H9 (cell line): ENCODE results near the gene TBC1D22A. TPM values are rescaled to one million over a fixed set of nuclear protein-coding genes. Genes with fewer than 3 reads are reported as not detected.

Source experiments
- DNase-seq: peaks from one replicate; pipeline ENCODE4 v3.0.0-alpha.2; 2017
- H2AFZ ChIP-seq: one replicate; pipeline ENCODE4 v1.6.1; 2013; ENCODE audit warnings: mild to moderate bottlenecking, low read length, control low read depth, moderate library complexity
- H2AK5ac ChIP-seq: 2 replicates; pipeline ENCODE4 v1.6.1; 2013; ENCODE audit warnings: low read length, control low read depth, mixed read lengths; ENCODE audit not compliant: insufficient read length
- H2BK120ac ChIP-seq: one replicate; pipeline ENCODE4 v1.6.1; 2013; ENCODE audit warnings: low read depth, mild to moderate bottlenecking, low read length, control low read depth, inconsistent platforms; ENCODE audit not compliant: poor library complexity, severe bottlenecking
- H2BK12ac ChIP-seq: 2 replicates; pipeline ENCODE4 v1.6.1; 2013; ENCODE audit warnings: low read length, control low read depth, mixed read lengths, low read depth; ENCODE audit not compliant: insufficient read length
- H2BK15ac ChIP-seq: 2 replicates; pipeline ENCODE4 v1.6.1; 2013; ENCODE audit warnings: low read depth, low read length, control low read depth
- H2BK20ac ChIP-seq: one replicate; pipeline ENCODE4 v1.6.1; 2013; ENCODE audit warnings: low read depth, mild to moderate bottlenecking, low read length, control low read depth, inconsistent platforms; ENCODE audit not compliant: poor library complexity, severe bottlenecking
- H2BK5ac ChIP-seq: 2 replicates; pipeline ENCODE4 v1.6.1; 2013; ENCODE audit warnings: low read length, control low read depth, mixed read lengths; ENCODE audit not compliant: insufficient read length
- H3K14ac ChIP-seq: 2 replicates; pipeline ENCODE4 v1.6.1; 2013; ENCODE audit warnings: low read length, control low read depth; ENCODE audit not compliant: insufficient read depth
- H3K18ac ChIP-seq: 2 replicates; pipeline ENCODE4 v1.6.1; 2013; ENCODE audit warnings: low read depth, mild to moderate bottlenecking, mixed read lengths, low read length, control low read depth; ENCODE audit not compliant: insufficient read length
- H3K23ac ChIP-seq: 2 replicates; pipeline ENCODE4 v1.6.1; 2013; ENCODE audit warnings: low read length, control low read depth, mixed read lengths, low read depth; ENCODE audit not compliant: insufficient read length
- H3K23me2 ChIP-seq: 2 replicates; pipeline ENCODE4 v1.6.1; 2013; ENCODE audit warnings: low read depth, mild to moderate bottlenecking, mixed read lengths, low read length, control low read depth; ENCODE audit not compliant: insufficient read length, poor library complexity, severe bottlenecking
- H3K27ac ChIP-seq: 2 replicates; pipeline ENCODE4 v1.5.1; 2013; ENCODE audit warnings: low read length, control low read depth, mixed read lengths, low read depth; ENCODE audit not compliant: insufficient read length
- H3K27me3 ChIP-seq: 2 replicates; pipeline ENCODE4 v1.6.1; 2013; ENCODE audit warnings: low read length, control low read depth, inconsistent platforms; ENCODE audit not compliant: insufficient read depth
- H3K4ac ChIP-seq: 2 replicates; pipeline ENCODE4 v1.6.1; 2013; ENCODE audit warnings: low read depth, mild to moderate bottlenecking, control low read depth, inconsistent platforms, low read length, moderate library complexity
- H3K4me1 ChIP-seq: 2 replicates; pipeline ENCODE4 v1.6.1; 2013; ENCODE audit warnings: low read length, control low read depth, inconsistent platforms; ENCODE audit not compliant: insufficient read depth
- H3K4me2 ChIP-seq: 2 replicates; pipeline ENCODE4 v1.6.1; 2013; ENCODE audit warnings: low read length, control low read depth, mixed read lengths; ENCODE audit not compliant: insufficient read length, insufficient read depth
- H3K56ac ChIP-seq: 2 replicates; pipeline ENCODE4 v1.6.1; 2013; ENCODE audit warnings: low read depth, mild to moderate bottlenecking, mixed read lengths, low read length, control low read depth; ENCODE audit not compliant: insufficient read length
- H3K79me1 ChIP-seq: 2 replicates; pipeline ENCODE4 v1.6.1; 2013; ENCODE audit warnings: low read depth, mild to moderate bottlenecking, moderate library complexity, low read length, control low read depth, inconsistent platforms; ENCODE audit not compliant: insufficient read depth, poor library complexity, severe bottlenecking
- H3K79me2 ChIP-seq: 2 replicates; pipeline ENCODE4 v1.6.1; 2013; ENCODE audit warnings: low read length, control low read depth, inconsistent platforms; ENCODE audit not compliant: insufficient read depth
- H3K9ac ChIP-seq: 2 replicates; pipeline ENCODE4 v1.6.1; 2013; ENCODE audit warnings: low read length, control low read depth, mixed read lengths; ENCODE audit not compliant: insufficient read length; ENCODE audit errors: extremely low read depth
- H3K9me3 ChIP-seq: one replicate; pipeline ENCODE4 v1.6.1; 2013; ENCODE audit warnings: low read depth, low read length, inconsistent platforms; ENCODE audit not compliant: control insufficient read depth
- H3T11ph ChIP-seq: one replicate; pipeline ENCODE4 v1.6.1; 2013; ENCODE audit warnings: mild to moderate bottlenecking, low read length, control low read depth, inconsistent platforms
- H4K20me1 ChIP-seq: one replicate; pipeline ENCODE4 v1.6.1; 2013; ENCODE audit not compliant: control insufficient read depth, insufficient read length, insufficient read depth
- H4K5ac ChIP-seq: 2 replicates; pipeline ENCODE4 v1.6.1; 2013; ENCODE audit warnings: low read depth, mild to moderate bottlenecking, mixed read lengths, low read length, control low read depth; ENCODE audit not compliant: insufficient read length
- H4K8ac ChIP-seq: replicated peaks from 2 replicates; pipeline ENCODE4 v1.6.1; 2013; ENCODE audit warnings: low read length, control low read depth, mixed read lengths, low read depth; ENCODE audit not compliant: insufficient read length
- H4K91ac ChIP-seq: 2 replicates; pipeline ENCODE4 v1.6.1; 2013; ENCODE audit warnings: low read depth, mild to moderate bottlenecking, moderate library complexity, mixed read lengths, low read length, control low read depth; ENCODE audit not compliant: insufficient read length
- H3K27ac Mint-ChIP-seq, 3 experiments: 2 replicates in 2 of 3; 3 replicates in 1 of 3; pipeline ENCODE4 v1.8.0; 2020 to 2021; ENCODE audit warnings: mixed read lengths in 3 of 3, mild to moderate bottlenecking in 1 of 3, moderate library complexity in 1 of 3
- H3K27me3 Mint-ChIP-seq: 2 replicates; pipeline ENCODE4 v1.8.0; 2021; ENCODE audit warnings: low read depth, mild to moderate bottlenecking, moderate library complexity, mixed read lengths
- H3K36me3 Mint-ChIP-seq, 3 experiments: 2 replicates in 2 of 3; 3 replicates in 1 of 3; pipeline ENCODE4 v1.8.0; 2020 to 2021; ENCODE audit warnings: low read depth in 3 of 3, mixed read lengths in 3 of 3; ENCODE audit not compliant: insufficient read depth in 1 of 3
- H3K4me1 Mint-ChIP-seq, 2 experiments: 2 replicates each; pipeline ENCODE4 v1.8.0; 2020; ENCODE audit warnings: mixed read lengths in 2 of 2
- H3K4me3 Mint-ChIP-seq, 2 experiments: 2 replicates in 1 of 2; 3 replicates in 1 of 2; pipeline ENCODE4 v1.8.0; 2020 to 2021; ENCODE audit warnings: mild to moderate bottlenecking in 2 of 2, mixed read lengths in 2 of 2, moderate library complexity in 1 of 2
- H3K9me3 Mint-ChIP-seq, 2 experiments: 2 replicates in 1 of 2; 3 replicates in 1 of 2; pipeline ENCODE4 v1.8.0; 2020; ENCODE audit warnings: mild to moderate bottlenecking in 2 of 2, mixed read lengths in 2 of 2, moderate library complexity in 1 of 2
- WGBS: extraction: QIAGEN DNeasy Blood & Tissue Kit; methylation state at CpG from one replicate; pipeline ENCODE4 v1.1.7; 2013; ENCODE audit warnings: missing lambda C conversion rate, low lambda C conversion rate, mixed read lengths; ENCODE audit not compliant: insufficient read length; ENCODE audit errors: extremely low coverage; 5-methylcytosine and 5-hydroxymethylcytosine counted together
- total RNA-seq: library from RNA; stranded (reverse); gene quantifications from 2 replicates; pipeline ENCODE4 v1.2.1, GENCODE V29; 2021
- TF ChIP-seq, protein P1 (sequence below): fragments of 200-600 bp; sonication (generic); conservative IDR thresholded peaks from 3 replicates; pipeline ENCODE4 v1.8.0; 2021; ENCODE audit warnings: antibody characterized with exemption, mild to moderate bottlenecking

Gene TBC1D22A
- total RNA-seq, 1 experiment from 2014 or later = 20.8 TPM

DNA sequence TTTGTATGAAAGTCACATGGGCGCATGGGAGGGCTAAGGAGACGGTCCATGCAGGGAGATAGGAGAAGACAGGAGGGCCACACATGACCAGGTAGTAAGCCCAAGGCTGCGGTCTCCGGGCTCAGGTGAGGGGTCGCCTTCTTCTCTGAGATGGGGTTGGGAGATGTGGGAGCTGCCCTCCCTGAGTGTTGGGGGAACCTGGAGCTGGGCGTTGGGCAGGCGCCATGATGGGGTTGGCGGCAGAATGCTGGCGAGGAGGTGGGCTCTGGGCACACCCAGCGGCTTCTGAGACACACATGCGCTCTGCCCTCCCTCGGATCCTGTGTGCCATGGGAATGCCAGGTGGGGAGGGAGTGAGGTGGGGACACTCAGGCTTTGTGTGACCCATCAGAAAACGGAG lies 254.8 kb downstream of the TBC1D22A start:
- no peak overlapping the region for H3K56ac ChIP-seq
- H3K18ac ChIP-seq = peak overlapping the region; percentile 18

More for the DNA sequence above, 254.8 kb downstream of the TBC1D22A start:
- H3K4me1 Mint-ChIP-seq = peaks cover 13 to 16% of the 10 kb centered on the region in 2 experiments
- Histone ChIP-seq H3K27me3 (no peaks in the 10 kb centered on the region), H3K4me1 (no peaks in the 10 kb centered on the region), H3K79me2 (no peaks in the 10 kb centered on the region), H2BK15ac (no peak overlapping the region), H2BK12ac (no peak overlapping the region), H3K9ac (no peak overlapping the region), H3K4me2 (no peak overlapping the region), H2BK120ac (no peak overlapping the region), H3K14ac (no peak overlapping the region), H3K23me2 (no peaks in the 10 kb centered on the region), H3K27ac (no peak overlapping the region), H3K4ac (no peak overlapping the region), H2AK5ac (no peak overlapping the region), H4K5ac (no peak overlapping the region), H3T11ph (no peak overlapping the region), H4K8ac (no peak overlapping the region), H2AFZ (no peak overlapping the region), H3K79me1 (no peaks in the 10 kb centered on the region), H2BK20ac (no peak overlapping the region), H3K23ac (no peak overlapping the region), H3K9me3 (no peaks in the 10 kb centered on the region), H4K20me1 (no peaks in the 10 kb centered on the region), H4K91ac (no peak overlapping the region), H2BK5ac (no peak overlapping the region)
- peaks cover 12 to 26% (median 23%) of the 10 kb centered on the region in 3 experiments; a peak in 6 of 7 replicates for H3K36me3 Mint-ChIP-seq
- WGBS = no CpG with 5 or more reads among the region's 13 CpGs
- DNase-seq = no peak
- no peak overlapping the region for H3K4me3 Mint-ChIP-seq
- peaks cover 18 to 19% of the 10 kb centered on the region in 2 experiments for H3K9me3 Mint-ChIP-seq
- H3K27me3 Mint-ChIP-seq = no peaks in the 10 kb centered on the region; the same call in 1 of the 2 replicates
- TF ChIP-seq, protein P1, sequence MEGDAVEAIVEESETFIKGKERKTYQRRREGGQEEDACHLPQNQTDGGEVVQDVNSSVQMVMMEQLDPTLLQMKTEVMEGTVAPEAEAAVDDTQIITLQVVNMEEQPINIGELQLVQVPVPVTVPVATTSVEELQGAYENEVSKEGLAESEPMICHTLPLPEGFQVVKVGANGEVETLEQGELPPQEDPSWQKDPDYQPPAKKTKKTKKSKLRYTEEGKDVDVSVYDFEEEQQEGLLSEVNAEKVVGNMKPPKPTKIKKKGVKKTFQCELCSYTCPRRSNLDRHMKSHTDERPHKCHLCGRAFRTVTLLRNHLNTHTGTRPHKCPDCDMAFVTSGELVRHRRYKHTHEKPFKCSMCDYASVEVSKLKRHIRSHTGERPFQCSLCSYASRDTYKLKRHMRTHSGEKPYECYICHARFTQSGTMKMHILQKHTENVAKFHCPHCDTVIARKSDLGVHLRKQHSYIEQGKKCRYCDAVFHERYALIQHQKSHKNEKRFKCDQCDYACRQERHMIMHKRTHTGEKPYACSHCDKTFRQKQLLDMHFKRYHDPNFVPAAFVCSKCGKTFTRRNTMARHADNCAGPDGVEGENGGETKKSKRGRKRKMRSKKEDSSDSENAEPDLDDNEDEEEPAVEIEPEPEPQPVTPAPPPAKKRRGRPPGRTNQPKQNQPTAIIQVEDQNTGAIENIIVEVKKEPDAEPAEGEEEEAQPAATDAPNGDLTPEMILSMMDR = no peak
- no peak overlapping the region; a peak in 1 of 7 replicates for H3K27ac Mint-ChIP-seq
